ENCODE measurements around the gene MYD88.

GRCh38 chr3:38139652-38140051 is 1.2 kb downstream of the MYD88 start:
- no peak for TF ChIP-seq CTCF (optimal IDR thresholded peaks at IDR 0.05 in 1 of 3, IDR thresholded peaks at IDR 0.05 in 1 of 3, conservative IDR thresholded peaks at IDR 0.05 in 1 of 3; ENCODE audit: extremely low read depth in 1 of 3, insufficient read depth in 2 of 3, low read length in 3 of 3)
- TF ChIP-seq EZH2 (IDR thresholded peaks at IDR 0.05; ENCODE audit: low read length): no peak
